HS-27A (cell line): ENCODE results near the gene CHKA.

Source experiments
- DNase-seq: peaks from one replicate; pipeline ENCODE4 v3.0.0-alpha.2; 2012; ENCODE audit warnings: low read depth, missing footprints

Gene CHKA

GRCh38 chr11:68142441-68143309 is 21.5 kb upstream of the CHKA start:
- no peak for DNase-seq

GRCh38 chr11:68142028-68142412 is 20.8 kb upstream of the CHKA start:
- DNase-seq, result no peak

GRCh38 chr11:68141246-68142027 is 20.2 kb upstream of the CHKA start:
- no peak for DNase-seq

- no peak for DNase-seq
Measured at GRCh38 chr11:68140496-68141245, 19.5 kb upstream of the CHKA start.

- DNase-seq, result no peak
Measured at GRCh38 chr11:68138237-68138636, 17.0 kb upstream of the CHKA start.

GRCh38 chr11:68137833-68138232 is 16.6 kb upstream of the CHKA start:
- no peak for DNase-seq

- DNase-seq, result no peak
Measured at GRCh38 chr11:68136866-68137265, 15.7 kb upstream of the CHKA start.

- no peak for DNase-seq
Measured at GRCh38 chr11:68135161-68135560, 14.0 kb upstream of the CHKA start.

- DNase-seq, result no peak
Measured at GRCh38 chr11:68133761-68134160, 12.6 kb upstream of the CHKA start.

- no peak for DNase-seq
Measured at GRCh38 chr11:68130121-68130520, 8.9 kb upstream of the CHKA start.

- no peak for DNase-seq
Measured at GRCh38 chr11:68128682-68129327, 7.6 kb upstream of the CHKA start.

GRCh38 chr11:68127714-68128681 is 6.8 kb upstream of the CHKA start:
- DNase-seq, result no peak

- no peak for DNase-seq
Measured at GRCh38 chr11:68125164-68125563, 4.0 kb upstream of the CHKA start.

GRCh38 chr11:68122936-68123539 is 1.9 kb upstream of the CHKA start:
- no peak for DNase-seq

- no peak for DNase-seq
Measured at GRCh38 chr11:68120273-68121066, 718 bp downstream of the CHKA start.

GRCh38 chr11:68118706-68119448 is 2.3 kb downstream of the CHKA start:
- DNase-seq, result no peak

- no peak for DNase-seq
Measured at GRCh38 chr11:68117853-68118470, 3.2 kb downstream of the CHKA start.

- no peak for DNase-seq
Measured at GRCh38 chr11:68116974-68117373, 4.2 kb downstream of the CHKA start.
